Neural crest cell (in vitro differentiated cells): ENCODE data around the gene OR3A1. TPM values are rescaled to one million over a fixed set of nuclear protein-coding genes. Genes with fewer than 3 reads are reported as not detected.
"Not testable (repeated sequence)": the region's sequence is repeated elsewhere in the genome, so short reads cannot be mapped to it uniquely, and the experiment has no call there.

Experiments used
- DNase-seq: peaks from one replicate; pipeline ENCODE4 v3.0.0; 2021; ENCODE audit warnings: low read depth, mixed read lengths, low spot score
- H3K27ac Mint-ChIP-seq: one replicate; pipeline ENCODE4 v1.8.0; 2021; ENCODE audit warnings: mild to moderate bottlenecking, mixed read lengths; ENCODE audit not compliant: unreplicated experiment
- H3K27me3 Mint-ChIP-seq: 2 replicates; pipeline ENCODE4 v1.8.0; 2021; ENCODE audit warnings: low read depth, mild to moderate bottlenecking, mixed read lengths
- H3K36me3 Mint-ChIP-seq: 2 replicates; pipeline ENCODE4 v1.8.0; 2021; ENCODE audit warnings: low read depth, mild to moderate bottlenecking, mixed read lengths
- H3K4me1 Mint-ChIP-seq: 2 replicates; pipeline ENCODE4 v1.8.0; 2021; ENCODE audit warnings: mixed read lengths
- H3K4me3 Mint-ChIP-seq: one replicate; pipeline ENCODE4 v1.8.0; 2021; ENCODE audit warnings: mild to moderate bottlenecking, mixed read lengths
- H3K9me3 Mint-ChIP-seq: 2 replicates; pipeline ENCODE4 v1.8.0; 2021; ENCODE audit warnings: mixed read lengths
- total RNA-seq: library from RNA; stranded (reverse); gene quantifications from 2 replicates; pipeline ENCODE4 v1.2.1, GENCODE V29; 2021
- TF ChIP-seq, protein P1 (sequence below): fragments of 200-600 bp; sonication (generic); conservative IDR thresholded peaks from 2 replicates; pipeline ENCODE4 v1.5.0; 2021; ENCODE audit warnings: antibody characterized with exemption, mild to moderate bottlenecking

Gene OR3A1
- total RNA-seq, 1 donor from 2014 or later, result not detected

DNA sequence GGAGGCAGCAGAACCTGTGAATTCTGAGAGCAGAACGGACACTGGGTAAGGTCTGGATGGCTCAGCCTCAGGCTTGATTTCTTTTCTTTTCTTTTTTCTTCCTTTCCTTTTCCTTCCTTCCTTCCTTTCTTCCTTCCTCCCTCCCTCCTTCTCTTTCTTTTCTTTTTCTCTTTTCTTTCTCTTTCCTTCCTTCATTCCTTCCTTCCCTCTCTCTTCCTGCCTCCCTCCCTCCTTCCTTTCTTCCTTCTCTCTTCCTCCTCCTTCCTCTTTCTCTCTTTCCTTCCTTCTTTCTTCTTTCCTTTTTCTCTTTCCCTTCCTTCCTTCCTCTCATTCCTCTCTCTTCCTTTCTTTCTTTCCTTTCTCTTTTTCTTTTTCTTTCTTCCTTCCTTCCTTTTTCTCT is 38.0 kb downstream of the OR3A1 start:
- Mint-ChIP-seq H3K36me3 (peaks cover 6% of the 10 kb centered on the region), H3K27me3 (peaks cover 58% of the 10 kb centered on the region), H3K4me3 (no peak overlapping the region), H3K9me3 (peaks cover 13% of the 10 kb centered on the region), H3K27ac (no peak overlapping the region), H3K4me1 (no peaks in the 10 kb centered on the region)
- TF ChIP-seq, protein P1, sequence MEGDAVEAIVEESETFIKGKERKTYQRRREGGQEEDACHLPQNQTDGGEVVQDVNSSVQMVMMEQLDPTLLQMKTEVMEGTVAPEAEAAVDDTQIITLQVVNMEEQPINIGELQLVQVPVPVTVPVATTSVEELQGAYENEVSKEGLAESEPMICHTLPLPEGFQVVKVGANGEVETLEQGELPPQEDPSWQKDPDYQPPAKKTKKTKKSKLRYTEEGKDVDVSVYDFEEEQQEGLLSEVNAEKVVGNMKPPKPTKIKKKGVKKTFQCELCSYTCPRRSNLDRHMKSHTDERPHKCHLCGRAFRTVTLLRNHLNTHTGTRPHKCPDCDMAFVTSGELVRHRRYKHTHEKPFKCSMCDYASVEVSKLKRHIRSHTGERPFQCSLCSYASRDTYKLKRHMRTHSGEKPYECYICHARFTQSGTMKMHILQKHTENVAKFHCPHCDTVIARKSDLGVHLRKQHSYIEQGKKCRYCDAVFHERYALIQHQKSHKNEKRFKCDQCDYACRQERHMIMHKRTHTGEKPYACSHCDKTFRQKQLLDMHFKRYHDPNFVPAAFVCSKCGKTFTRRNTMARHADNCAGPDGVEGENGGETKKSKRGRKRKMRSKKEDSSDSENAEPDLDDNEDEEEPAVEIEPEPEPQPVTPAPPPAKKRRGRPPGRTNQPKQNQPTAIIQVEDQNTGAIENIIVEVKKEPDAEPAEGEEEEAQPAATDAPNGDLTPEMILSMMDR, result no peak
- DNase-seq, result no peak

- no peak for DNase-seq
- H3K4me1 Mint-ChIP-seq, result no peaks in the 10 kb centered on the region
- TF ChIP-seq, protein P1, result no peak
Observed at GRCh38 chr17:3256575-3256974, 41.6 kb downstream of the OR3A1 start.

GRCh38 chr17:3249013-3249412 is 49.1 kb downstream of the OR3A1 start:
- not testable (repeated sequence) for H3K27ac Mint-ChIP-seq, H3K9me3 Mint-ChIP-seq, H3K4me3 Mint-ChIP-seq, H3K4me1 Mint-ChIP-seq, H3K27me3 Mint-ChIP-seq, H3K36me3 Mint-ChIP-seq, DNase-seq

More at GRCh38 chr17:3256575-3256974, 41.6 kb downstream of the OR3A1 start:
- Mint-ChIP-seq H3K36me3 (peaks cover 10% of the 10 kb centered on the region), H3K9me3 (peaks cover 18% of the 10 kb centered on the region), H3K27me3 (peaks cover 54% of the 10 kb centered on the region), H3K27ac (no peak overlapping the region), H3K4me3 (no peak overlapping the region)

GRCh38 chr17:3244841-3245240 is 53.3 kb downstream of the OR3A1 start:
- not testable (repeated sequence) for H3K4me3 Mint-ChIP-seq, H3K27ac Mint-ChIP-seq, H3K27me3 Mint-ChIP-seq, H3K36me3 Mint-ChIP-seq, H3K4me1 Mint-ChIP-seq, DNase-seq, H3K9me3 Mint-ChIP-seq

- H3K27me3 Mint-ChIP-seq, H3K4me1 Mint-ChIP-seq, H3K9me3 Mint-ChIP-seq, H3K27ac Mint-ChIP-seq, H3K36me3 Mint-ChIP-seq, H3K4me3 Mint-ChIP-seq, DNase-seq: not testable (repeated sequence)
Observed at GRCh38 chr17:3241044-3241443, 57.1 kb downstream of the OR3A1 start.

Other genes with a start within 250 kb of the OR3A1 start
- gene OR1D5, start 234.8 kb downstream of the OR3A1 start, total RNA-seq, result not detected in 2 replicates
- not detected in 2 replicates for gene OR1D2, start 193.9 kb downstream of the OR3A1 start, total RNA-seq
- gene OR1G1, start 170.8 kb downstream of the OR3A1 start, total RNA-seq, result not detected in 2 replicates
- gene OR1A2, start 100.8 kb downstream of the OR3A1 start, total RNA-seq, result not detected in 2 replicates
- gene OR1A1, start 90.7 kb downstream of the OR3A1 start, total RNA-seq, result not detected in 2 replicates
- not detected in 2 replicates for gene OR3A2, start 87.9 kb upstream of the OR3A1 start, total RNA-seq
- not detected in 2 replicates for gene OR1E1, start 100.0 kb upstream of the OR3A1 start, total RNA-seq
- not detected in 2 replicates for gene OR3A3, start 113.0 kb upstream of the OR3A1 start, total RNA-seq
- not detected in 2 replicates for gene OR1E2, start 135.5 kb upstream of the OR3A1 start, total RNA-seq
- gene SPATA22, start 173.5 kb upstream of the OR3A1 start, total RNA-seq, result not detected in 2 replicates
- not detected in 2 replicates for gene ASPA, start 177.6 kb upstream of the OR3A1 start, total RNA-seq